Right kidney (tissue), 1 donor: ENCODE data around the gene GRK3.

Source experiments
- DNase-seq: peaks from one replicate; pipeline ENCODE4 v3.0.0-alpha.2; 2016

Gene GRK3

DNA sequence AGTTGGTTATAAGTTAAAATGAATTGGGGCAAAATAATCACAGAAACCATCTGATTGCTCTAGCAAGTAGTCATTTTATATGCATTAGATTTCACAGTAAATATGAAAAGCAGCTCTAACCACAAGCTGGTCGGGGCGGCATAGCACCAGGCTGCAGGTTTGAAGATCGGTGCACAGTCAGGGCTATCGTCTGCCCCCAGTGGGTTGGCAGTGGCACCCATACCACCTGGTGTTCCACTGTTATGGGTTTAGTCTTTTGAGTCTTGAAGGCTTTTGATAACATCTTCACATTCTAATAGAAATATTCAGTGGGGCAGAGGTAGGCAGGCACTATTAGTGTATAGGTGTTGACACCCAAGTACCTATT is 62.1 kb downstream of the GRK3 start:
- no peak for DNase-seq

- no peak for DNase-seq
These were observed 62.9 kb downstream of the GRK3 start for GRCh38 chr22:25627271-25627852.

DNA sequence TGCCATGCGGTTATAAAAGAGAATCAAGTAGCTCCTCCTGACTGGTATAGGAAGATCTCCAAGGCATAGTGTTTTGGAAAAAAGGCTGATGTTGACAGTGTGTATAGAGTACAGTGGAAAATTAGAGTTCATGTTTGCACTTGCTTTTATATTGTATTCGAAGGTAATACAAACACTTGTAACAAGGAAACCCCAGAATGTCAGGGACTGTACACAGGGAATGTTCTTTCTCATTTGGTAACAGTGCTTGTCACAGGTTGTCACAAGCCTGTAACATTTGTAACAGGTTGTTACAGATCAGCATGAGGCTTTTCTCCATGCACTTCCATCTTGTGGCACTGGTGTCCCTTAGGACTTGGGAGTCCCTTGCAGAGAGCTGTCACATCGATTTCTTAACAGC is 64.0 kb downstream of the GRK3 start:
- DNase-seq = no peak

- DNase-seq = no peak
These were observed 65.1 kb downstream of the GRK3 start for GRCh38 chr22:25629613-25630012.

DNA sequence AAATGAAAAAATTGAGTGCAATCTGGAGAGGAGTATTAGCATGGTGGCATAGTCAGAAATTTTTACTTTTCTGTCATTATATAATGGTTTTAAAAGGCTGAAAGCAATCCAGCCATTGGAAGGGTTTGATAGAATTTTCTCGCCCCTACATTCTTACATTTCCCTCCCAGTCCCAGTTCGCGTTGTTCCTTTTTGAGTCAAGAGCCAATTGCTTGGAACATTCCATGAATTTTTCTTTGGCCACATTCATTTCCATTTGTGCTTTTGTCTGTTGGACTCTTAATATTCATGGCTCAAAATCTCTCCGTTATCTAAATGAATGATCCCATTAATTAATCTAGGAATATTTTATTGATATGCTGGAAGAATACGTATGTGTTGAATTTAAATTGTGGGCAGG is 66.0 kb downstream of the GRK3 start:
- no peak for DNase-seq

DNA sequence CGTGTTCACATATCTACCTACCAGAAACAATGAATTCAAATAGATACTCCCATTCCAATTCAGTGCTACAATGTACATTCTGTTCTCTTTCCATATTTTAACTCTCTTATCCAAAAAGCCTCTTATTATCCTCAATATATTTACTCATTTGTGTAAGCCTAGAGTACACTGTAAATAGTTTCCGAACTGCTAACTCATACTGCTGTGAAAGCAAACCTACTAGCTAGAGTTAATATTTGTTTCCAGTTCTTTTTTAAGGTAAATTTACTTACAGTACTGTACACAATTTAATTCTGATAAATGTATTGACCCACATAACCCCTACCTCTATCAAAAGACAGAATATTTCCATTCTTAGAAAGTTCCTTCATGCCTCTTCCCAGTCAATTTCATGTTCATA is 71.8 kb downstream of the GRK3 start:
- DNase-seq = no peak

DNA sequence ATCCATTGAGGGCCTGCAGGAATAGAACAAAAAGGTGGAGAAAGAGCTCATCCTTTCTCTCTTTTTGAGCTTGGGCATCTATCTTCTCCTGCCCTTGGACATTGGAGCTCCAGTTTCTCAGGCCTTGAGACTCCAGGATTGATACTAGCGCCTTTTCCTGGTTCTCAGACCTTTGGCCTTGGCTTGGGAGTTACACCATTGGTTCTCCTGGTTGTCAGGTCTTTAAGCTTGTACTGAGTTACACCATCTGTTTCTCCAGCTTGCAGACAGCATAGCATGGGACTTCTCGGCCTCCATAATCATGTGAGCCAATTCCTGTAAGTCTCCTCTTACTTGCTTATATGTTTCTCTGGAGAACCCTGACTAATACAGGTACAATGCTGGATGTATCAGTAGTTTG is 72.6 kb downstream of the GRK3 start:
- DNase-seq = no peak

- no peak for DNase-seq
These were observed 73.2 kb downstream of the GRK3 start for GRCh38 chr22:25637672-25638071.

DNA sequence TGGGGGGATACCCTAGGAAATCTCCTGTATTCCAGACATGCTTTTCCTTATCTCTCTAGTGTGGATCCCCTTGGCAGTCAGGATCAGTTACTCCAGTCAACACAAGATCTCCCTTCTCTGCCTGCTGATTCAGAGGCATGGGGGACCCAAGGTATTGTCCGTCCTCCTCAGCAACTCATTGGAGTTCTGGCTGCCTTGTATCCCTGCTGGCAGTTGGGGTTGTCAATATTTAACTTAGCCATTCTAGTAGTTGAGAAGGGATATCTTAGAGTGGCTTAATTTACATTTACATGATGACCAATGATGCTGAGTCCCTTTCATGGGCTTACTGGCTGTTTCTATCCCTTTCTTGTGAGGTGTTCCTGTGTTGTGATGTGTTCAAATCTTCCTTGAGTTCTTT is 74.2 kb downstream of the GRK3 start:
- DNase-seq = no peak

GRCh38 chr22:25641650-25642049 is 77.2 kb downstream of the GRK3 start:
- DNase-seq = no peak

DNA sequence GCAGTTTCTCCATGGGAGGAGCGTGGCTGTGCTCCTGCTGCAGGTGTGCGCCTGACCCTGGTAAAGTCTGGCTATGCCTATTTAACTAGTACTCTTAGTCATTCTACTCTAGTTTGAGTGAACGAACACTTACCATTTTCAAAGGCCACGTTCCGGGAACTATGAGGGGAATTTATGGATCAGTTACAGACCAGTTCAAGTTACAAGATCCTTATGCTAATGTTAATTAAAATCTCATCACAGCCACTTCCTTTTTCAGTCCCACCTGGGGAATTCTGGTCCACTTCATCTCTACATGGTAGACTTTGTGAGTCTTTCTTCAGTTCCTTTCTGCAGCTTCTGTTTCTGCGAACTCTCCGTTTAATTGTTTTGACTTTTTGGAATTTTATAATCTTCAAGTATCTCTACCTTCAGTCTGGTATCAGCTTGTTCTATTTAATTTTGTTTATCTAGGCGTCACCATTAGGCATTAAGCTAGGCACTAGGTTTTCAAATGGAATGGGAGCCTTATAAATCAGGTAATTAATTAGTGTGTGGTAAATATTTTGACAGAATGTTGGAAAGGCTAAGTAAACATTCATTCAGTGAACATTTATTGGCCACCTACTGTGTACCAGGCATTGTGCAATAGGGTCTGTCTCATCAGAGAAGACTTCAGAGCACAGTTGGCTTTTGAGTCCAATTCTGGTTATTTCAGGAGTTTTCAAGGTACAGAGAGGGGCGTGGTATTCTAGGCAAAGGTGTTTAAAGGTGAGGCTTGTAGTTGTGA is 78.9 kb downstream of the GRK3 start:
- DNase-seq = no peak

DNA sequence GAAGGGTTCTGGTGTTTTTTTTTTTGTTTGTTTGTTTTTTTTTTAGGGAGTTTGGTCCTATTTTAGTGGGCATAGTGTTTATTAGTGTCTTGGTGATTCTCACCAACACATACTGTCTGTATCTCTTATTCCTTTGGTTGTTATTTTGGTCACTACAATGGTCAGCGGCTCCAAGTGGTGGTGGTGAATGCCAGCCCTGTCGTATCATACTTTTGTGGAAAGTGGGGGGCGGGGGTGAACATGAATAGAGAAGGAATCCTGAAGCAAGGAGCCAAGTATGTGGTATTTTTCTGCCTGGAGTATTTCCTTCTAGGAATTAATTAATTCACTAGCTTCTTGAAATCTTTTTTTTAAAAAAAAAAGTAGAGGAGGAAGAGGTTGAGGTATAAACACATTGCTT is 79.6 kb downstream of the GRK3 start:
- DNase-seq = no peak

DNA sequence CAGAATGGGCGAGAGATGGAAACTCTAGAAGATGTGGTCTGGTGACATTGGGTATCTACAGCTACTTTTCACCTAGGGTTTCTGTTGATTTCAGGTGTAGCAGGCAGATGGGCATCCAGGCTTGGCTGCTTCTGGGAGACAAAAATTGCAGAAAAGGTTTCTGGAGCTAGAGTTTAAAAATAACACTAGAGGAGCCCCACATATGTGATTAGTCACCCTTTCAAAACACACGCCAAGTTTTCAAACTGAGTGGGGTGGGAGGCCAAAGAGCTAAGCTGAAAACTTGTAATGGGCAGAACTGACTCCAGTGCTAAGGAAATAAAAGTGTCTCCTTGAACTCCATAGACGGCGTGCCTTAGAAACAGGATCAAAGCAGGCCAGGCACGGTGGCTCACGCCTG is 80.8 kb downstream of the GRK3 start:
- DNase-seq = no peak

DNA sequence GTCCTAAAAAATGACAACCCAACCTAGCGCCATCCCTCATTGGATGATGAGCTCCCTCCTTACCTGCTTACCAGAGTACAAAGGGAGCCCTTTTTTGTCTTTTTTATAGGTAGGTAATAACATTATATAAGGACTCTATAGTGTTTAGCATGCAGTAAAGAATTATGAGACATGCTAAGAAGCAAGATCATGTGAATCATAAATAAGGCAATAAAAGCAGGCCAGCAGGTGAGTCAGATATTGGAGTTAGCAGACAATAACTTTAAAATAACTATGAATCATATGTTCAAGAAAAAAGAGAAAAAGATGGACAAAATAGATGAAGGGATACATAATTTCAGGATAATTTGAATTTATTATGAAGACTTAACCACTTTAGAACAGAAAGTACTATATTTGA is 81.5 kb downstream of the GRK3 start:
- DNase-seq = no peak

DNA sequence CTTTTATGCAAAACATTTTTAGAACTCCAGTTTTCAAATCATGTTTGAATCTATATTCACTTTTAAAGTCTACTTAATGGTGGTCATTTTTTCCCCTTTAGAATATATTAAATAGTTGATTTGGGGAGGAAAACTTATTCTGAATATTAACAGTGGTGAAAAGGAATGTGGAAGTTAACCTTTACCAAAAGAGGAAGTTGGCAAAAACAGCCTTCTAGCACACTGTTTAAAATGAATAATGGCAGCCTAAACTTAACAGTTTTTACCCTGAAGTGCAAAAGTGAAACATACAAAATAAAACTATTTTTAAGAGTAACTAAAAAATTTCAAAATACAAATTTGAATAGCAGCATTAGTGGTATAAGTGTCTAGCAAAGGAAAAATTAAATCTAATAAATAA is 86.4 kb downstream of the GRK3 start:
- DNase-seq = no peak

DNA sequence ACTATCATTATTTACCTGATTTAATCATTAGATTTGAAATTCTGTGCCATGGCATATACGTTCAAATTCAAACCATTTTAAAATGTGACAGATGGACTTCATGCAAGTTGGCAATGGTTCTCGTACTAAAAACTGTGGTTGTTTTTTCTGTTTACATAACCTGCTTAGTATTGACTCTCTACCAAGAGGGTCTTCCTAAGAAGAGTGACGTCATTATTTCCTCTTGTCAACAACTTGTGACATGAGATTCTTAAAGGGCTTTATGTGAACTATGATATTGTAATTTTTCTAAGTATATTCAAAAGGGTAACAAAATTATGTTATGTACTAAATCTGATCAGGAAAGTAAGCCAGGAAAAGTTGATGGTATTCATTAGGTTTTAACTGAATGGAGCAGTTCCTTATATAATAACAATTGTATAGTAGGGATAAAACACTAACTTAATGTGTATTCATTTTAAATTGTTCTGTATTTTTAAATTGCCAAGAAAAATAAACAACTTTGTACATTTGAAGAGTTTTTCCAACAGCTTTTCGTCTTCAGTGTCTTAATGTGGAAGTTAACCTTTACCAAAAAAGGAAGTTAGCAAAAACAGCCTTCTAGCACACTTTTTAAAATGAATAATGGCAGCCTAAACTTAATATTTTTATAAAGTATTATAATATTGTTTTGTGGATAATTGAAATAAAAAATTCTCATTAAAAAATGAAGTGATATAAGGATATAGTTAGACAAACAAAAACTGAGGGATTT is 87.0 kb downstream of the GRK3 start:
- no peak for DNase-seq

DNA sequence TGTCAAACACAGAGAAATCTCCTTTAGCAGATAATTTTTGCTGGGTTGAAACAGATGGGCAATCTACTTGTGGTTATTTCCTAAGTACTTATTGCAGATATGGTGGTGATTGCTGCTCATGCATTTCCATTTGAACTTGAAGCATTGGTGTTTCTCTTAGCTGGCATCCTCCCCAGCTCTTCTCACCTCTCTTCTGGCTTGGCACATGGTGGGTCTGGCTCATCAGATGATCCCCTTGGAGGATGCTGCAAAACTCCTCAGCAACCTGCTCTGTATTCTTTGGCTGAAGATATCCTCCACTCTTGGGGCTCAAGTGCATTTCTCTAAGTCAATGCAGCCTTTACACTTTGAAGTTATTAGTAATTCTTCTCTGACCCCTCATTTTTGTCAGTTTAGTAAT is 90.2 kb downstream of the GRK3 start:
- no peak for DNase-seq

DNA sequence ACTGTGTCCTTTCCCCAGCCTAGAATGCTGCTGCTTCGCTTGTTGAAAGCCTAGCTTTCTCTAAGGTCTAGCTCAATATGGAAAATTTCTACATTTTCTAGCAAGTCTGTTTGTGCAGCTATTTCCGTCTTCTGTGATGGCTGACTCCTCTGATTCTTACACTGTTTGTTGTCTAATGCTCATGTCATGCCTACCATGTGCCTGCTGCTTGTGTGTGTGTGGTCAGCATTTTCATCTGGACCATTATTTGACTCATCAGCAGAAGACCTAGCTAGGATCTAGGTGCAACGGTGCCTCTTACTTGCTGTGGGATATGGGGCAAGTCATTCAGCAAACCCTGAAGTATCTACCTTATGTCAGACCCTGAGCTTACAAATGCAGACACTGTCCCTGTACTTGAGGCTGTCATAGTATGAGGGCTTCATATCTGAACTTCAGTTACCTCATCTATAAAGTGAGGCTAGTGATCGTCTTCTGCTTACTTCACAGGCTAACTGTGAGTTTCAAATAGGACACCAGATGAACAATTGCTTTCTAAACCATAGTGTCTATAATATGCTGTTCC is 91.0 kb downstream of the GRK3 start:
- no peak for DNase-seq

DNA sequence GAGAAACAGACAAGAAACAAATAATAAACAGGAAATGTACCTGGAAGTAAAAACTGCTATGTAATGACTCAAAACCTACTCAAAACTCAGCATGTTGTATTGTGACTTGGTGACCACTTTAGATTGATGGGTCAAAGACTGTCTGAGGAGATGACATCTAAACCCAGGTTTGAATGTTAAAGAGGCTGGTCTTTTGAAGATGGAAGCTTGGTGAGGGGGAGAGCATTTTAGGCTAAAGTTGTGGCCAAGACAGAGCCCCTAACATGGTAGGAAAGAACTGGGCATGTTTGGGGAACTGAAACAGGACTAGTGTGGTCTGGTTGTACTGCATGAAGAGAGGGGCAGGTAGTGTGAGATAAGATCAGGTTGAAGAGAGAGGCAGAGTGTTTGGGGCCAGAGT is 92.2 kb downstream of the GRK3 start:
- no peak for DNase-seq

- no peak for DNase-seq
These were observed 94.2 kb downstream of the GRK3 start for GRCh38 chr22:25658633-25659032.

DNA sequence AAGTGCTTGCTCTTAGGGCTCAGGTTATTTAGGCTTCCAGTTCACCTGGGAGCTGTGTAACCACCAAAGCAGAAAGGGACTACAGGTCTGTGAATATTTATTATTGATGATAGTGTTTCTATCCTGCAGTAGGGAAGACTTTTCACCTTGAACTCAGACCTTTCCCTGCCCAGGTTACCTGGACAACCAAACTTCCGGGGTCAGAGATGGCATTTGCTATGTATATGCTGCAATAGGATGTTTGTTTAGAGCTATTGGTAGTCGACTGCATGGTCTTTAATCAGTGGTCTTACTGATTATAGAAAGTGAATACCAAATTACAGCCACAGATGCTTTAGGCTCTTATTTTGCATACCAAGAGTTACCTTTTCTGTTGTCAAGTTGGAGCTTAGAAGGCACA is 94.9 kb downstream of the GRK3 start:
- DNase-seq = no peak

GRCh38 chr22:25660336-25660735 is 95.9 kb downstream of the GRK3 start:
- no peak for DNase-seq

GRCh38 chr22:25661073-25661472 is 96.6 kb downstream of the GRK3 start:
- no peak for DNase-seq

DNA sequence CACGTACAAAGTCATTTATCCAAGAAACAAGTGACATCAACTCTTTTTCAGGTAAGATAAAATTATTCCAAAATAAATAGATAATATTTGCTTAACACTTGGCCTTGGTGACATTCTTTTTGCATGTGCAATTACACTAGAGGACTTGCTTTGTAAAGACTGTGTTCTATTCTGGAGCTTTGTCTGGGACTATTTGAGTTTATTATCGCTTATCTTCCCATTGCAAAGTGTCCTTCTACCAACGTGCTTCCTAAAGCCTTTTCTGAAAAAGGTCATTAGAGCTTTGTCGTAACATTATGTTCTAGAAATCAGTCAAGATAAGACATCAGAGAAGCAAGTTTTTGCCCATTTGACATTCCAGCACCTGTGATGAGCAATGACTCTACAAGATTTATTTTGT is 99.2 kb downstream of the GRK3 start:
- no peak for DNase-seq
